Activated naive CD4-positive, alpha-beta T cell treated with anti-CD3 and anti-CD28 coated beads, Interleukin-2, amount 50 U/mL, for 16 hours (primary cell): Measurements from ENCODE around the gene CTTN.

Experiments
- DNase-seq: peaks from one replicate; pipeline ENCODE4 v3.0.0-alpha.2; 2020

Gene CTTN

GRCh38 chr11:70456921-70457532 lies 58.7 kb downstream of the CTTN start:
- DNase-seq, result no peak

- no peak for DNase-seq
Measured at GRCh38 chr11:70458736-70459135, 60.4 kb downstream of the CTTN start.

- DNase-seq, result no peak
Measured at GRCh38 chr11:70460111-70460510, 61.8 kb downstream of the CTTN start.

GRCh38 chr11:70460964-70461363 lies 62.6 kb downstream of the CTTN start:
- no peak for DNase-seq

- no peak for DNase-seq
Measured at GRCh38 chr11:70462818-70463477, 64.6 kb downstream of the CTTN start.

GRCh38 chr11:70463478-70464255 lies 65.3 kb downstream of the CTTN start:
- DNase-seq, result no peak

GRCh38 chr11:70464509-70465361 lies 66.4 kb downstream of the CTTN start:
- DNase-seq, result no peak

- DNase-seq, result no peak
Measured at GRCh38 chr11:70466154-70466553, 67.8 kb downstream of the CTTN start.

GRCh38 chr11:70466596-70466995 lies 68.3 kb downstream of the CTTN start:
- no peak for DNase-seq

GRCh38 chr11:70467201-70468085 lies 69.1 kb downstream of the CTTN start:
- peak; percentile 32 for DNase-seq

- no peak for DNase-seq
Measured at GRCh38 chr11:70468256-70469195, 70.2 kb downstream of the CTTN start.

- DNase-seq, result no peak
Measured at GRCh38 chr11:70470127-70470526, 71.8 kb downstream of the CTTN start.

GRCh38 chr11:70471254-70471653 lies 72.9 kb downstream of the CTTN start:
- DNase-seq, result no peak

- DNase-seq, result no peak
Measured at GRCh38 chr11:70472240-70472639, 73.9 kb downstream of the CTTN start.

GRCh38 chr11:70473186-70473872 lies 75.0 kb downstream of the CTTN start:
- no peak for DNase-seq

GRCh38 chr11:70473873-70474690 lies 75.8 kb downstream of the CTTN start:
- no peak for DNase-seq

GRCh38 chr11:70474710-70475109 lies 76.4 kb downstream of the CTTN start:
- no peak for DNase-seq

GRCh38 chr11:70476669-70477068 lies 78.3 kb downstream of the CTTN start:
- no peak for DNase-seq

GRCh38 chr11:70477176-70477575 lies 78.8 kb downstream of the CTTN start:
- no peak for DNase-seq
